Transverse colon (tissue), 3 donors: Measurements from ENCODE around the gene MYB.

Experiments
- EP300 ChIP-seq: sonication (generic); formaldehyde crosslinking; IDR thresholded peaks from one replicate; pipeline ENCODE4 v1.6.1; 2017; ENCODE audit warnings: antibody characterized with exemption, low read depth
- POLR2A ChIP-seq: fragments of 450-650 bp; IDR thresholded peaks from one replicate; pipeline ENCODE4 v1.6.1; 2016; ENCODE audit warnings: antibody characterized with exemption, mild to moderate bottlenecking, moderate library complexity
- TF ChIP-seq, protein P1 (sequence below), 5 experiments: fragments of 200-600 bp in 3 of 5; fragments of 450-650 bp in 2 of 5; sonication (generic) in 3 of 5; IDR thresholded peaks; 1 replicate in 2 of 5; 2 replicates in 3 of 5; pipeline ENCODE4 v1.5.1; 2016 to 2017; ENCODE audit warnings: antibody characterized with exemption in 5 of 5, inconsistent platforms in 3 of 5, mild to moderate bottlenecking in 2 of 5, moderate library complexity in 1 of 5

DNA sequence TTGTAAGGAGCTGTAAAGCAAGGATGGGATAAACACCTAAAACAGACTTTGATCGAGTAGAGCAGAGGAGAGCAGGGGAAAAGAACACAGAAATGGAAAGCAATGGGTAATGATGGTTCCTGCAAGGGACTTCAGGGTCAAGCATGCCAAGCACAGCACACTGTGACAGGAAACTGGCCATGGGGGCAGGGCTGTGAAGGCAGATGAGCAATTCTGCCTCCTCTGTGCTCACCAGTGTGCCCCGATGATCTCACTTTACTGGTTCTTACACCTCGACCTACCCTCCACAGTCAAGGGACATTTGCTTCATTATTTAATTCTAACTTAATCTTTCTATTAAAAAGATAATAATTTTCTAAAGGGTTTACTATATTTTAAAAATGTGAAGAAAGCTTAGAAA lies 21.6 kb upstream of the MYB start:
- TF ChIP-seq, protein P1, sequence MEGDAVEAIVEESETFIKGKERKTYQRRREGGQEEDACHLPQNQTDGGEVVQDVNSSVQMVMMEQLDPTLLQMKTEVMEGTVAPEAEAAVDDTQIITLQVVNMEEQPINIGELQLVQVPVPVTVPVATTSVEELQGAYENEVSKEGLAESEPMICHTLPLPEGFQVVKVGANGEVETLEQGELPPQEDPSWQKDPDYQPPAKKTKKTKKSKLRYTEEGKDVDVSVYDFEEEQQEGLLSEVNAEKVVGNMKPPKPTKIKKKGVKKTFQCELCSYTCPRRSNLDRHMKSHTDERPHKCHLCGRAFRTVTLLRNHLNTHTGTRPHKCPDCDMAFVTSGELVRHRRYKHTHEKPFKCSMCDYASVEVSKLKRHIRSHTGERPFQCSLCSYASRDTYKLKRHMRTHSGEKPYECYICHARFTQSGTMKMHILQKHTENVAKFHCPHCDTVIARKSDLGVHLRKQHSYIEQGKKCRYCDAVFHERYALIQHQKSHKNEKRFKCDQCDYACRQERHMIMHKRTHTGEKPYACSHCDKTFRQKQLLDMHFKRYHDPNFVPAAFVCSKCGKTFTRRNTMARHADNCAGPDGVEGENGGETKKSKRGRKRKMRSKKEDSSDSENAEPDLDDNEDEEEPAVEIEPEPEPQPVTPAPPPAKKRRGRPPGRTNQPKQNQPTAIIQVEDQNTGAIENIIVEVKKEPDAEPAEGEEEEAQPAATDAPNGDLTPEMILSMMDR (IDR thresholded peaks at IDR 0.05), result no peak
- TF ChIP-seq EP300 (no peak), POLR2A (no peak)
